SJCRH30 (cell line): ENCODE results near the gene C1orf159. TPM values are rescaled to one million over a fixed set of nuclear protein-coding genes. Genes with fewer than 3 reads are reported as not detected.

Experiments
- DNase-seq, 2 experiments: peaks; one replicate each; pipeline ENCODE4 v3.0.0-alpha.2; 2015 to 2020
- H3K27ac ChIP-seq: fragments of 250-450 bp; sonication (Bioruptor Pico); 2 replicates; pipeline ENCODE4 v1.5.1; 2020; ENCODE audit warnings: mild to moderate bottlenecking, moderate library complexity
- H3K27me3 ChIP-seq: fragments of 250-450 bp; sonication (Bioruptor Pico); 2 replicates; pipeline ENCODE4 v1.5.1; 2020; ENCODE audit warnings: mild to moderate bottlenecking, moderate library complexity
- H3K36me3 ChIP-seq: fragments of 250-450 bp; sonication (Bioruptor Pico); 2 replicates; pipeline ENCODE4 v1.5.1; 2020; ENCODE audit warnings: mild to moderate bottlenecking, moderate library complexity
- H3K4me1 ChIP-seq: fragments of 250-450 bp; sonication (Bioruptor Pico); 2 replicates; pipeline ENCODE4 v1.5.1; 2020; ENCODE audit warnings: mild to moderate bottlenecking, moderate library complexity
- H3K4me3 ChIP-seq: fragments of 250-450 bp; sonication (Bioruptor Pico); 2 replicates; pipeline ENCODE4 v1.5.1; 2020; ENCODE audit warnings: mild to moderate bottlenecking, moderate library complexity
- H3K9me3 ChIP-seq: fragments of 250-450 bp; sonication (Bioruptor Pico); replicated peaks from 2 replicates; pipeline ENCODE4 v1.5.1; 2020; ENCODE audit warnings: mild to moderate bottlenecking, moderate library complexity
- total RNA-seq: library from RNA; depleted of rRNA; stranded (reverse); fragments of >200 nt; shearing (Covaris generic); gene quantifications from 2 replicates; pipeline ENCODE4 v1.2.3, GENCODE V29; 2014

Gene C1orf159
- total RNA-seq, 1 experiment from 2014 or later = 20.8 TPM

GRCh38 chr1:1051127-1051810 lies 64.6 kb downstream of the C1orf159 start:
- Histone ChIP-seq H3K36me3 (peaks cover 3% of the 10 kb centered on the region; the same call in 1 of the 2 replicates), H3K27ac (no peak overlapping the region), H3K9me3 (no peaks in the 10 kb centered on the region), H3K4me1 (no peaks in the 10 kb centered on the region), H3K27me3 (no peaks in the 10 kb centered on the region), H3K4me3 (no peak overlapping the region)
- no peak for DNase-seq

DNA sequence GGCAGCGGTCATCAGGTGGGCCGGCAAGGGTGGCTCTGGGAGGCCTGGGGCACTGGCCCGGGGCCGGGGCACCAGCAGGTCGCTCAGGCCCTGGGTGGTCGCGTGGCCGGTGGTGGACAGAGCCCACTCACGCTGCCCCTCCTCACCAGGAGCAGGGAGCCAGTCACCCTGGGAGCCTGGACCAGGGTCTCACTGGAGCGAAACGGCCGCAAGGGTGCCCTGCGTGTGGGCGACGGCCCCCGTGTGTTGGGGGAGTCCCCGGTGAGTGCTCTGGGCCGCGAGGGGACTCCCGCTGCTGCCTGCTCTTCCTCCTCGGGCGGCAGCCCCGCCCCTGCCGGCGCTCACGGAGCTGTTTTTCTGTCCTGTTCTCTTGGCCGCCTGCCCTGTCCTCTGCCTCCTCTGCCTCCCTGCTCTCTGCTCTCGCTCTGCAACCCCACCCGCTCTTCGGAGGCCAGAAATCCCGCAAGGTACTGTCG lies 65.3 kb downstream of the C1orf159 start:
- no peak overlapping the region for H3K4me3 ChIP-seq
- no peaks in the 10 kb centered on the region for H3K27me3 ChIP-seq
- H3K27ac ChIP-seq = no peak overlapping the region
- H3K36me3 ChIP-seq = peaks cover 3% of the 10 kb centered on the region; the same call in 1 of the 2 replicates
- no peaks in the 10 kb centered on the region for H3K4me1 ChIP-seq
- DNase-seq = no peak
- no peaks in the 10 kb centered on the region for H3K9me3 ChIP-seq

- DNase-seq = no peak
- no peak overlapping the region for H3K4me3 ChIP-seq
- no peaks in the 10 kb centered on the region for H3K9me3 ChIP-seq
- no peaks in the 10 kb centered on the region for H3K4me1 ChIP-seq
- H3K36me3 ChIP-seq = peaks cover 3% of the 10 kb centered on the region; the same call in 1 of the 2 replicates
- H3K27me3 ChIP-seq = no peaks in the 10 kb centered on the region
- H3K27ac ChIP-seq = no peak overlapping the region
These were observed 66.3 kb downstream of the C1orf159 start for GRCh38 chr1:1049318-1050165.

DNA sequence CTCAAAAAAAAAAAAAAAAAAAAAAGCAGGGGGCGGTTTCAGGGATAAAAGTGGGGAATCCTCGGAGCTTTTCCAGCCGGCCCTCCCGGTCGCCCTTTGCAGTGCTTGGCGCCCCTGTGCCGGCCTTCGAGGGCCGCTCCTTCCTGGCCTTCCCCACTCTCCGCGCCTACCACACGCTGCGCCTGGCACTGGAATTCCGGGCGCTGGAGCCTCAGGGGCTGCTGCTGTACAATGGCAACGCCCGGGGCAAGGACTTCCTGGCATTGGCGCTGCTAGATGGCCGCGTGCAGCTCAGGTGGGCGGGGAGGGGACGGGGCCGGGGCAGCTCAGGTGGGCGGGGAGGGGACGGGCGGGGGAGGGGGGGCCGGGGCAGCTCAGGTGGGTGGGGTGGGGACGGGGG lies 67.1 kb downstream of the C1orf159 start:
- Histone ChIP-seq H3K27me3 (no peaks in the 10 kb centered on the region), H3K27ac (no peak overlapping the region), H3K36me3 (peaks cover 3% of the 10 kb centered on the region; the same call in 1 of the 2 replicates), H3K9me3 (no peaks in the 10 kb centered on the region), H3K4me1 (no peaks in the 10 kb centered on the region), H3K4me3 (no peak overlapping the region)
- no peak for DNase-seq

DNA sequence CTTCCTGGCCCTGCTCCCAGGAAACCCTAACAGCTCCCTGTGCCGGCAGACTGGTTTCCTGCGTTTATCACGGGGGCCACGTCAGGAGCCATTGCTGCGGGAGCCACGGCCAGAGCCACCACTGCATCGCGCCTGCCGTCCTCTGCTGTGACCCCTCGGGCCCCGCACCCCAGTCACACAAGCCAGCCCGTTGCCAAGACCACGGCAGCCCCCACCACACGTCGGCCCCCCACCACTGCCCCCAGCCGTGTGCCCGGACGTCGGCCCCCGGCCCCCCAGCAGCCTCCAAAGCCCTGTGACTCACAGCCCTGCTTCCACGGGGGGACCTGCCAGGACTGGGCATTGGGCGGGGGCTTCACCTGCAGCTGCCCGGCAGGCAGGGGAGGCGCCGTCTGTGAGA lies 67.9 kb downstream of the C1orf159 start:
- Histone ChIP-seq H3K9me3 (no peaks in the 10 kb centered on the region), H3K27ac (no peak overlapping the region), H3K4me1 (no peaks in the 10 kb centered on the region), H3K27me3 (no peaks in the 10 kb centered on the region), H3K4me3 (no peak overlapping the region), H3K36me3 (peaks cover 3% of the 10 kb centered on the region; the same call in 1 of the 2 replicates)
- DNase-seq = no peak

DNA sequence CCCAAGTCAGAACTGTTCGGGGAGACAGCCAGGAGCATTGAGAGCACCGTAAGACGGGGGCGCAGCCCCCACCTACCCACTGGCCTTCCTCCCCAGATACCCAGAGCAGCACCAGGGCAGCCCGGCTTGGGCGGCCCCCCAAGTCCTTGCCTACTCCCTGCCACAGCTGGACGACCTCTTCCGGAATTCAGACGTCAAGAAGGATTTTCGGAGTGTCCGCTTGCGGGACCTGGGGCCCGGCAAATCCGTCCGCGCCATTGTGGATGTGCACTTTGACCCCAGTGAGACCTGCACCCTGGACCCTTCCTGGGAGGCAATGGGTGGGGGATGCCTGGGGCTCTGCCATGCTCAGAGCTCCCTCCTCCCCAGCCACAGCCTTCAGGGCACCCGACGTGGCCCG lies 68.5 kb downstream of the C1orf159 start:
- H3K4me1 ChIP-seq = no peaks in the 10 kb centered on the region
- no peak overlapping the region for H3K27ac ChIP-seq
- H3K4me3 ChIP-seq = no peak overlapping the region
- H3K27me3 ChIP-seq = no peaks in the 10 kb centered on the region
- peaks cover 3% of the 10 kb centered on the region; the same call in 1 of the 2 replicates for H3K36me3 ChIP-seq
- H3K9me3 ChIP-seq = no peaks in the 10 kb centered on the region
- DNase-seq = no peak

- no peaks in the 10 kb centered on the region for H3K27me3 ChIP-seq
- no peaks in the 10 kb centered on the region for H3K9me3 ChIP-seq
- no peak overlapping the region for H3K4me3 ChIP-seq
- DNase-seq = no peak
- H3K36me3 ChIP-seq = peaks cover 3% of the 10 kb centered on the region; the same call in 1 of the 2 replicates
- no peak overlapping the region for H3K27ac ChIP-seq
- no peaks in the 10 kb centered on the region for H3K4me1 ChIP-seq
These were observed 69.1 kb downstream of the C1orf159 start for GRCh38 chr1:1046767-1047166.

DNA sequence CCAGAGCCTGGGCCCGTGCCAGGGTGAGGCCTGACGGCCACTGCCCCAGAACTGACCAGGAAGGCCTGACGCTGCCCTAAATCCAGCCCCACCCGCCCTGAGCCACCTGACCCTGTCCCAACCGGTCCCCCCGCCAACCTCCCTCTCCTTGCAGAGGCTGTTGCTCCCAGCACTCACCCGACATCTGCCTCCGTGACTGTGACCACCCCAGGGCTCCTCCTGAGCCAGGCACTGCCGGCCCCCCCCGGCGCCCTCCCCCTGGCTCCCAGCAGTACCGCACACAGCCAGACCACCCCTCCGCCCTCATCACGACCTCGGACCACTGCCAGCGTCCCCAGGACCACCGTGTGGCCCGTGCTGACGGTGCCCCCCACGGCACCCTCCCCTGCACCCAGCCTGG lies 69.6 kb downstream of the C1orf159 start:
- no peak overlapping the region for H3K27ac ChIP-seq
- DNase-seq = no peak
- no peaks in the 10 kb centered on the region for H3K4me1 ChIP-seq
- H3K4me3 ChIP-seq = no peak overlapping the region
- H3K9me3 ChIP-seq = no peaks in the 10 kb centered on the region
- peaks cover 3% of the 10 kb centered on the region; the same call in 1 of the 2 replicates for H3K36me3 ChIP-seq
- H3K27me3 ChIP-seq = no peaks in the 10 kb centered on the region

DNA sequence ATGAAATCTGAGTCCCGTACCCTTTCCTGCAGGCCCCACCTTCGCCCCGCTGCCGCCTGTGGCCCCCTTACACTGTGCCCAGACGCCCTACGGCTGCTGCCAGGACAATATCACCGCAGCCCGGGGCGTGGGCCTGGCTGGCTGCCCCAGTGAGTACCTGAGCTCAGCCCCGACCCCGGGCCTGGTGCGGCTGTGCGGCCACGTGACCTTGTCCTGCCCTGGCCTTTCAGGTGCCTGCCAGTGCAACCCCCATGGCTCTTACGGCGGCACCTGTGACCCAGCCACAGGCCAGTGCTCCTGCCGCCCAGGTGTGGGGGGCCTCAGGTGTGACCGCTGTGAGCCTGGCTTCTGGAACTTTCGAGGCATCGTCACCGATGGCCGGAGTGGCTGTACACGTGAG lies 70.8 kb downstream of the C1orf159 start:
- DNase-seq = no peak
- Histone ChIP-seq H3K36me3 (peaks cover 3% of the 10 kb centered on the region; the same call in 1 of the 2 replicates), H3K27ac (no peak overlapping the region), H3K4me3 (no peak overlapping the region), H3K4me1 (no peaks in the 10 kb centered on the region), H3K27me3 (no peaks in the 10 kb centered on the region), H3K9me3 (no peaks in the 10 kb centered on the region)

GRCh38 chr1:1044455-1045078 lies 71.3 kb downstream of the C1orf159 start:
- no peaks in the 10 kb centered on the region for H3K9me3 ChIP-seq
- no peak overlapping the region for H3K27ac ChIP-seq
- H3K4me1 ChIP-seq = no peaks in the 10 kb centered on the region
- H3K36me3 ChIP-seq = peaks cover 3% of the 10 kb centered on the region; the same call in 1 of the 2 replicates
- no peak for DNase-seq
- H3K27me3 ChIP-seq = no peaks in the 10 kb centered on the region
- no peak overlapping the region for H3K4me3 ChIP-seq

DNA sequence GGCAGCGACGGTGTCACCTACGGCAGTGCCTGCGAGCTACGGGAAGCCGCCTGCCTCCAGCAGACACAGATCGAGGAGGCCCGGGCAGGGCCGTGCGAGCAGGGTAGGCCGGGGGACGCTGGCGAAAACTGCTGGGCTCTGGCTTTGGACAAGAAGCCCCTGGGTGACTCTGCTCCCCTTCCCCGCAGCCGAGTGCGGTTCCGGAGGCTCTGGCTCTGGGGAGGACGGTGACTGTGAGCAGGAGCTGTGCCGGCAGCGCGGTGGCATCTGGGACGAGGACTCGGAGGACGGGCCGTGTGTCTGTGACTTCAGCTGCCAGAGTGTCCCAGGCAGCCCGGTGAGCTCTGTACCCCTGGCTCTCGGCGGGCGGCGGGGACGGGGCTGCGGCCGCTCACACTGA lies 72.0 kb downstream of the C1orf159 start:
- Histone ChIP-seq H3K27me3 (no peaks in the 10 kb centered on the region), H3K27ac (no peak overlapping the region), H3K4me3 (no peak overlapping the region), H3K9me3 (no peaks in the 10 kb centered on the region), H3K4me1 (no peaks in the 10 kb centered on the region), H3K36me3 (peaks cover 3% of the 10 kb centered on the region; the same call in 1 of the 2 replicates)
- DNase-seq = no peak

DNA sequence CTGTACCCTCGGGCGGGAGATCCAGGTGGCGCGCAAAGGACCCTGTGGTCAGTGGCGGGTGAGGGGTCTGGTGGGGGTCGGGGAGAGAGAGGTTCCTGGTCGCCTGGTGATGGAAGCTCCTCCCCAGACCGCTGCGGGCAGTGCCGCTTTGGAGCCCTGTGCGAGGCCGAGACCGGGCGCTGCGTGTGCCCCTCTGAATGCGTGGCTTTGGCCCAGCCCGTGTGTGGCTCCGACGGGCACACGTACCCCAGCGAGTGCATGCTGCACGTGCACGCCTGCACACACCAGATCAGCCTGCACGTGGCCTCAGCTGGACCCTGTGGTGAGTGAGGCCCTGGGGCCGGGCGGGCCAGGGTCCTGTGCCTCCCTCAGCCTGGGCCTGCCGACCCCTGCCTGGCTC lies 72.5 kb downstream of the C1orf159 start:
- no peak for DNase-seq
- Histone ChIP-seq H3K36me3 (peaks cover 3% of the 10 kb centered on the region; the same call in 1 of the 2 replicates), H3K27ac (no peak overlapping the region), H3K4me1 (no peaks in the 10 kb centered on the region), H3K4me3 (no peak overlapping the region), H3K9me3 (no peaks in the 10 kb centered on the region), H3K27me3 (no peaks in the 10 kb centered on the region)

DNA sequence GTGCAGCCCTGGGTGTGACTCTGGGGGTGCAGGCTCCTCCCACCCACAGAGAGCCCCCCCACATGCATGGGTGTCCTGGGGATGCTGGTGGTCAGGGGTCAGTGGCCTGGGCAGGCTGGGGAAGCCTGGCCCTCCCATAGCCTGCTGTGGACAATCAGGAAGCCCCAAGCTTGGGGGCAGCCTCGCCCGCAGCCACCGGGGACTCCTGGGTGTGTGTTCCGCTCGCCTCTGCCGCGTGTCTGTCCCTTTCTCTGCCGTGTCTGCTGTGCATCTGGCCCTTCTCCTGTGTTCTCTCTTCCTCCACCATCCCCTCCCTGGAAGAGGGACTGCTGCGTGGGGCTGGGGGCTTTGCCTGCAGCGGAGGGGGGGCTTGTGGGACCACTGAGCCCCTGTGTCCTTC lies 73.1 kb downstream of the C1orf159 start:
- H3K27ac ChIP-seq = no peak overlapping the region
- DNase-seq = no peak
- H3K27me3 ChIP-seq = no peaks in the 10 kb centered on the region
- no peaks in the 10 kb centered on the region for H3K9me3 ChIP-seq
- no peaks in the 10 kb centered on the region for H3K4me1 ChIP-seq
- no peak overlapping the region for H3K4me3 ChIP-seq
- peaks cover 3% of the 10 kb centered on the region; the same call in 1 of the 2 replicates for H3K36me3 ChIP-seq

GRCh38 chr1:1041873-1042272 lies 74.0 kb downstream of the C1orf159 start:
- no peaks in the 10 kb centered on the region for H3K27me3 ChIP-seq
- H3K9me3 ChIP-seq = no peaks in the 10 kb centered on the region

DNA sequence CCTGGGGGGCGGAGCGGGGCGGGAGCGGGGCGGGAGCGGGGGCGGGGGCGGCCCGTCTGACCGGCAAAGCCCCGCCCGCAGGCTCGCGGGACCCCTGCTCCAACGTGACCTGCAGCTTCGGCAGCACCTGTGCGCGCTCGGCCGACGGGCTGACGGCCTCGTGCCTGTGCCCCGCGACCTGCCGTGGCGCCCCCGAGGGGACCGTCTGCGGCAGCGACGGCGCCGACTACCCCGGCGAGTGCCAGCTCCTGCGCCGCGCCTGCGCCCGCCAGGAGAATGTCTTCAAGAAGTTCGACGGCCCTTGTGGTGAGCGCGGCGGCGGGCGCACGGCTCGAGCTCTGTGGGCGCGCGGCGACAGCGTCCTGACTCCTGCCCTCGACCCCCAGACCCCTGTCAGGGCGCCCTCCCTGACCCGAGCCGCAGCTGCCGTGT lies 74.8 kb downstream of the C1orf159 start:
- no peaks in the 10 kb centered on the region for H3K9me3 ChIP-seq
- H3K27ac ChIP-seq = no peak overlapping the region
- no peaks in the 10 kb centered on the region for H3K27me3 ChIP-seq
- no peak for DNase-seq
- H3K4me3 ChIP-seq = no peak overlapping the region
- no peaks in the 10 kb centered on the region for H3K4me1 ChIP-seq
- H3K36me3 ChIP-seq = no peaks in the 10 kb centered on the region

More at GRCh38 chr1:1041873-1042272, 74.0 kb downstream of the C1orf159 start:
- no peaks in the 10 kb centered on the region for H3K4me1 ChIP-seq
- no peak overlapping the region for H3K27ac ChIP-seq
- H3K4me3 ChIP-seq = no peak overlapping the region
- no peaks in the 10 kb centered on the region; the same call in 1 of the 2 replicates for H3K36me3 ChIP-seq
- no peak for DNase-seq
